ENCODE data around the gene HAAO. TPM values are rescaled to one million over a fixed set of nuclear protein-coding genes. Genes with fewer than 3 reads are reported as not detected.

Gene HAAO
- total RNA-seq, 1 experiment from 2014 or later: not detected

DNA sequence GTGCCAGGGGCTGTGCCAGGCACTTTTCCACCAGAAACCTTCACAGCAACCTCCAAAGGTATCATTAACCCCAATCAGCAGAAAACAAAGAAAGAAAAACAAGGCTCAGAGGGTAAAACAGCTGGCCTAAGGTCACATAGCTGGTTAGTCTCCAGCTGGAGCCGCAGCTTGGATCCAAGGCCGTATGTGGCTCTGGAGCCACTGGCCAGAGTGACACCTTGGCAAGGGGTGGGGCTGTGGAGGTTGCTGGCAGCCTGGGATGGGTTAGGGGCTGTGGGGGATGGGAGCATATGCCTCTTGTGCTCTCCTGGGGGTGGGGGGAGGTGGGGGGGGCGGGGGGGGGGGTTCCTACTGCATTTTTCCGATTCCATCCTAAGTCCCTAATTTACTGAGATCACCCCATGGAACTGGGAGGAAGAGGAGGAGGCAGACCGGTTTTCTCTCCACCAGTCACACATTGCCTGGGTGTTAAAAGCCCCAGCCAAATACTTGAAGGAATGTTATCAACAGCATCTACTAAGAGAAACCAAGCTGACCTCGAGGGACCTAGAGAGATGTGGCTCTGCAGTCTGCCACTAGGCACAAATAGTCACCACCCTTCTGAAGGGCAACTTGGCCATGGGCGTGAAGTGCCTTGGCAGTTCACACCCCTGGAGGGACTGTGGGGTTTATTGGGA lies 8.0 kb downstream of the HAAO start:
- Histone ChIP-seq H4K20me1 (ENCODE audit: low read length) (no peaks in the 10 kb centered on the region), H3K79me2 (ENCODE audit: low read length) (no peaks in the 10 kb centered on the region), H3K4me2 (ENCODE audit: low read length) (no peak overlapping the region), H3K36me3 (ENCODE audit: low read depth, low read length) (no peaks in the 10 kb centered on the region), H2AFZ (ENCODE audit: low read length) (no peak overlapping the region), H3K27ac (ENCODE audit: low read length) (no peak overlapping the region), H3K4me3 (ENCODE audit: low read length) (no peak overlapping the region), H3K9ac (ENCODE audit: low read length) (no peak overlapping the region), H3K9me3 (ENCODE audit: low read length) (no peaks in the 10 kb centered on the region), H3F3A (ENCODE audit: low read length, unreplicated experiment) (no peaks in the 10 kb centered on the region), H3K27me3 (ENCODE audit: low read length) (no peaks in the 10 kb centered on the region; the same call in 1 of the 2 replicates), H3K9me2 (replicated peaks; ENCODE audit: low read length) (no peaks in the 10 kb centered on the region), H3K4me1 (ENCODE audit: insufficient read depth, low read length) (no peaks in the 10 kb centered on the region)
- BruUV-seq (replicated peaks): no TSS peak
- TF ChIP-seq EZH2 (IDR thresholded peaks at IDR 0.05; ENCODE audit: low read length, unreplicated experiment): no peak
- TF ChIP-seq EZH2phosphoT487 (IDR thresholded peaks at IDR 0.05; ENCODE audit: borderline replicate concordance, low read length): no peak
- DNase-seq (no peak), ATAC-seq (no peak)
- CTCF ChIA-PET: no interaction called here
- POLR2A ChIA-PET (ENCODE audit: unreplicated experiment): no interaction called here
- intact Hi-C loops (cut with micrococcal nuclease): loop anchor here (10.0 kb wide), 1 partner anchor 420 kb away; the partner anchor contains the start of gene COX7A2L

GRCh38 chr2:42783511-42783910 lies 8.9 kb downstream of the HAAO start:
- H3K9me3 ChIP-seq (ENCODE audit: low read length): no peaks in the 10 kb centered on the region
- DNase-seq (no peak), ATAC-seq (no peak)
- no peak overlapping the region for H3K27ac ChIP-seq (ENCODE audit: low read length)
- no peaks in the 10 kb centered on the region for H4K20me1 ChIP-seq (ENCODE audit: low read length)
- H3K79me2 ChIP-seq (ENCODE audit: low read length): no peaks in the 10 kb centered on the region
- H3K4me1 ChIP-seq (ENCODE audit: insufficient read depth, low read length): no peaks in the 10 kb centered on the region
- CTCF ChIA-PET: no interaction called here
- no TSS peak for BruUV-seq (replicated peaks)
- no peaks in the 10 kb centered on the region; the same call in 1 of the 2 replicates for H3K27me3 ChIP-seq (ENCODE audit: low read length)
- H3K4me2 ChIP-seq (ENCODE audit: low read length): no peak overlapping the region
- no peak overlapping the region for H2AFZ ChIP-seq (ENCODE audit: low read length)
- TF ChIP-seq EZH2 (IDR thresholded peaks at IDR 0.05; ENCODE audit: low read length, unreplicated experiment) (no peak), EZH2phosphoT487 (IDR thresholded peaks at IDR 0.05; ENCODE audit: borderline replicate concordance, low read length) (no peak)
- TF ChIP-seq, protein P1, sequence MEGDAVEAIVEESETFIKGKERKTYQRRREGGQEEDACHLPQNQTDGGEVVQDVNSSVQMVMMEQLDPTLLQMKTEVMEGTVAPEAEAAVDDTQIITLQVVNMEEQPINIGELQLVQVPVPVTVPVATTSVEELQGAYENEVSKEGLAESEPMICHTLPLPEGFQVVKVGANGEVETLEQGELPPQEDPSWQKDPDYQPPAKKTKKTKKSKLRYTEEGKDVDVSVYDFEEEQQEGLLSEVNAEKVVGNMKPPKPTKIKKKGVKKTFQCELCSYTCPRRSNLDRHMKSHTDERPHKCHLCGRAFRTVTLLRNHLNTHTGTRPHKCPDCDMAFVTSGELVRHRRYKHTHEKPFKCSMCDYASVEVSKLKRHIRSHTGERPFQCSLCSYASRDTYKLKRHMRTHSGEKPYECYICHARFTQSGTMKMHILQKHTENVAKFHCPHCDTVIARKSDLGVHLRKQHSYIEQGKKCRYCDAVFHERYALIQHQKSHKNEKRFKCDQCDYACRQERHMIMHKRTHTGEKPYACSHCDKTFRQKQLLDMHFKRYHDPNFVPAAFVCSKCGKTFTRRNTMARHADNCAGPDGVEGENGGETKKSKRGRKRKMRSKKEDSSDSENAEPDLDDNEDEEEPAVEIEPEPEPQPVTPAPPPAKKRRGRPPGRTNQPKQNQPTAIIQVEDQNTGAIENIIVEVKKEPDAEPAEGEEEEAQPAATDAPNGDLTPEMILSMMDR (conservative IDR thresholded peaks at IDR 0.05; ENCODE audit: low read depth, low read length): no peak
- H3F3A ChIP-seq (ENCODE audit: low read length, unreplicated experiment): no peaks in the 10 kb centered on the region
- POLR2A ChIA-PET (ENCODE audit: unreplicated experiment): no interaction called here
- H3K9ac ChIP-seq (ENCODE audit: low read length): no peak overlapping the region
- no peaks in the 10 kb centered on the region; the same call in 1 of the 2 replicates for H3K36me3 ChIP-seq (ENCODE audit: low read depth, low read length)
- no peaks in the 10 kb centered on the region for H3K9me2 ChIP-seq (replicated peaks; ENCODE audit: low read length)
- intact Hi-C loops (cut with micrococcal nuclease): loop anchor here (10.0 kb wide), 1 partner anchor 419 kb away; the partner anchor contains the start of gene COX7A2L
- H3K4me3 ChIP-seq (ENCODE audit: low read length): no peak overlapping the region

GRCh38 chr2:42781181-42781580 lies 11.2 kb downstream of the HAAO start:
- H2AFZ ChIP-seq (ENCODE audit: low read length): no peak overlapping the region
- DNase-seq (no peak), ATAC-seq (no peak)
- ChIA-PET POLR2A (ENCODE audit: unreplicated experiment) (no interaction called here), CTCF (no interaction called here)
- intact Hi-C loops (cut with micrococcal nuclease): loop anchor here (10.0 kb wide), 1 partner anchor 416 kb away; the partner anchor contains the start of gene COX7A2L
- H3K4me3 ChIP-seq (ENCODE audit: low read length): no peak overlapping the region
- H3K4me1 ChIP-seq (ENCODE audit: insufficient read depth, low read length): no peaks in the 10 kb centered on the region
- no peaks in the 10 kb centered on the region; the same call in 1 of the 2 replicates for H3K36me3 ChIP-seq (ENCODE audit: low read depth, low read length)
- BruUV-seq (replicated peaks): no TSS peak
- no peaks in the 10 kb centered on the region; the same call in 1 of the 2 replicates for H3K27me3 ChIP-seq (ENCODE audit: low read length)
- H3K9ac ChIP-seq (ENCODE audit: low read length): no peak overlapping the region
- no peaks in the 10 kb centered on the region for H3K79me2 ChIP-seq (ENCODE audit: low read length)
- H4K20me1 ChIP-seq (ENCODE audit: low read length): no peaks in the 10 kb centered on the region
- H3K27ac ChIP-seq (ENCODE audit: low read length): no peak overlapping the region
- no peaks in the 10 kb centered on the region for H3F3A ChIP-seq (ENCODE audit: low read length, unreplicated experiment)
- no peaks in the 10 kb centered on the region for H3K9me2 ChIP-seq (replicated peaks; ENCODE audit: low read length)
- 0 out of 2 replicates have a peak, but pooled peaks cover 6% of the 10 kb centered on the region for H3K9me3 ChIP-seq (ENCODE audit: low read length)
- TF ChIP-seq EZH2 (IDR thresholded peaks at IDR 0.05; ENCODE audit: low read length, unreplicated experiment) (no peak), EZH2phosphoT487 (IDR thresholded peaks at IDR 0.05; ENCODE audit: borderline replicate concordance, low read length) (no peak)
- TF ChIP-seq, protein P1 (conservative IDR thresholded peaks at IDR 0.05; ENCODE audit: low read depth, low read length): no peak
- no peak overlapping the region for H3K4me2 ChIP-seq (ENCODE audit: low read length)
